ENCODE data around the gene FAM240A.
"Not testable (repeated sequence)": the region's sequence is repeated elsewhere in the genome, so short reads cannot be mapped to it uniquely, and the experiment has no call there.

Gene FAM240A

GRCh38 chr3:46586738-46587246 is 25.5 kb upstream of the FAM240A start:
- DNase-seq (ENCODE audit: low read depth in 2 of 2) = no peak

GRCh38 chr3:46587268-46587667 is 25.1 kb upstream of the FAM240A start:
- DNase-seq (ENCODE audit: low read depth in 2 of 2) = not testable (repeated sequence)

GRCh38 chr3:46593274-46593862 is 19.0 kb upstream of the FAM240A start:
- no peak for DNase-seq (ENCODE audit: low read depth in 2 of 2)

- DNase-seq (ENCODE audit: low read depth in 2 of 2) = no peak
Observed at GRCh38 chr3:46593979-46594378, 18.3 kb upstream of the FAM240A start.

GRCh38 chr3:46594723-46595122 is 17.6 kb upstream of the FAM240A start:
- no peak for DNase-seq (ENCODE audit: low read depth in 2 of 2)

GRCh38 chr3:46595819-46596314 is 16.5 kb upstream of the FAM240A start:
- DNase-seq (ENCODE audit: low read depth in 2 of 2) = no peak

GRCh38 chr3:46599590-46599989 is 12.7 kb upstream of the FAM240A start:
- no peak for DNase-seq (ENCODE audit: low read depth in 2 of 2)

- no peak for DNase-seq (ENCODE audit: low read depth in 2 of 2)
Observed at GRCh38 chr3:46603446-46604046, 8.8 kb upstream of the FAM240A start.

- DNase-seq (ENCODE audit: low read depth in 2 of 2) = no peak
Observed at GRCh38 chr3:46604127-46604526, 8.2 kb upstream of the FAM240A start.

GRCh38 chr3:46607603-46608028 is 4.7 kb upstream of the FAM240A start:
- no peak for DNase-seq (ENCODE audit: low read depth in 2 of 2)

- no peak for DNase-seq (ENCODE audit: low read depth in 2 of 2)
Observed at GRCh38 chr3:46609212-46609721, 3.1 kb upstream of the FAM240A start.

- no peak for DNase-seq (ENCODE audit: low read depth in 2 of 2)
Observed at GRCh38 chr3:46609944-46610722, 2.2 kb upstream of the FAM240A start.

GRCh38 chr3:46613313-46614005 is 1.1 kb downstream of the FAM240A start:
- no peak for DNase-seq (ENCODE audit: low read depth in 2 of 2)

GRCh38 chr3:46614431-46614830 is 2.1 kb downstream of the FAM240A start:
- no peak for DNase-seq (ENCODE audit: low read depth in 2 of 2)

- no peak for DNase-seq (ENCODE audit: low read depth in 2 of 2)
Observed at GRCh38 chr3:46615050-46615775, 2.9 kb downstream of the FAM240A start.

- no peak for DNase-seq (ENCODE audit: low read depth in 2 of 2)
Observed at GRCh38 chr3:46615976-46616375, 3.7 kb downstream of the FAM240A start.

GRCh38 chr3:46617941-46618340 is 5.6 kb downstream of the FAM240A start:
- no peak for DNase-seq (ENCODE audit: low read depth in 2 of 2)

GRCh38 chr3:46619845-46620778 is 7.8 kb downstream of the FAM240A start:
- DNase-seq (ENCODE audit: low read depth in 2 of 2) = no peak

- DNase-seq (ENCODE audit: low read depth in 2 of 2) = no peak
Observed at GRCh38 chr3:46624533-46624932, 12.2 kb downstream of the FAM240A start.

- no peak for DNase-seq (ENCODE audit: low read depth in 2 of 2)
Observed at GRCh38 chr3:46624975-46625490, 12.7 kb downstream of the FAM240A start.

All from stimulated activated CD8-positive, alpha-beta memory T cell treated with anti-CD3 and anti-CD28 coated beads, Interleukin-2, amount 100 ng/mL, for 1 hour (primary cell).